HG03060 (cell line): ENCODE measurements around the gene RSBN1.

ENCODE experiments used
- ATAC-seq: cut with Tn5 transposase; IDR thresholded peaks from one replicate; pipeline ENCODE4 v1.9.1; 2021; ENCODE audit warnings: low read depth, moderate number of reproducible peaks; ENCODE audit not compliant: unreplicated experiment

RSBN1 gene

GRCh38 chr1:113813218-113813617 is 942 bp upstream of the RSBN1 start:
- ATAC-seq: no peak

GRCh38 chr1:113812661-113813135 is 422 bp upstream of the RSBN1 start:
- no peak for ATAC-seq

GRCh38 chr1:113811156-113811887 is 954 bp downstream of the RSBN1 start:
- ATAC-seq: no peak

- ATAC-seq: no peak
Measured at GRCh38 chr1:113809670-113810602, 2.3 kb downstream of the RSBN1 start.

- ATAC-seq: no peak
Measured at GRCh38 chr1:113808450-113809195, 3.7 kb downstream of the RSBN1 start.

GRCh38 chr1:113805639-113806038 is 6.6 kb downstream of the RSBN1 start:
- ATAC-seq: no peak

- ATAC-seq: no peak
Measured at GRCh38 chr1:113805256-113805531, 7.1 kb downstream of the RSBN1 start.

GRCh38 chr1:113804421-113805255 is 7.6 kb downstream of the RSBN1 start:
- no peak for ATAC-seq

- no peak for ATAC-seq
Measured at GRCh38 chr1:113802367-113803007, 9.8 kb downstream of the RSBN1 start.

GRCh38 chr1:113800487-113800886 is 11.8 kb downstream of the RSBN1 start:
- no peak for ATAC-seq

- no peak for ATAC-seq
Measured at GRCh38 chr1:113797472-113797871, 14.8 kb downstream of the RSBN1 start.

- no peak for ATAC-seq
Measured at GRCh38 chr1:113793878-113794834, 18.1 kb downstream of the RSBN1 start.

GRCh38 chr1:113792986-113793385 is 19.3 kb downstream of the RSBN1 start:
- ATAC-seq: no peak

GRCh38 chr1:113792471-113792870 is 19.8 kb downstream of the RSBN1 start:
- ATAC-seq: no peak

- ATAC-seq: no peak
Measured at GRCh38 chr1:113788802-113789201, 23.5 kb downstream of the RSBN1 start.

- no peak for ATAC-seq
Measured at GRCh38 chr1:113787663-113788062, 24.6 kb downstream of the RSBN1 start.

GRCh38 chr1:113786069-113786468 is 26.2 kb downstream of the RSBN1 start:
- no peak for ATAC-seq

GRCh38 chr1:113784104-113784779 is 28.0 kb downstream of the RSBN1 start:
- peak; percentile 64 for ATAC-seq
